Measurements from ENCODE around the gene SHB. TPM values are rescaled to one million over a fixed set of nuclear protein-coding genes. Genes with fewer than 3 reads are reported as not detected.

Gene SHB
- total and polyA plus RNA-seq, 2 of the 13 experiments (the other 11 are each of a cell fraction or from before 2014, with no cell fraction given) = 19.4 to 20.7 TPM

DNA sequence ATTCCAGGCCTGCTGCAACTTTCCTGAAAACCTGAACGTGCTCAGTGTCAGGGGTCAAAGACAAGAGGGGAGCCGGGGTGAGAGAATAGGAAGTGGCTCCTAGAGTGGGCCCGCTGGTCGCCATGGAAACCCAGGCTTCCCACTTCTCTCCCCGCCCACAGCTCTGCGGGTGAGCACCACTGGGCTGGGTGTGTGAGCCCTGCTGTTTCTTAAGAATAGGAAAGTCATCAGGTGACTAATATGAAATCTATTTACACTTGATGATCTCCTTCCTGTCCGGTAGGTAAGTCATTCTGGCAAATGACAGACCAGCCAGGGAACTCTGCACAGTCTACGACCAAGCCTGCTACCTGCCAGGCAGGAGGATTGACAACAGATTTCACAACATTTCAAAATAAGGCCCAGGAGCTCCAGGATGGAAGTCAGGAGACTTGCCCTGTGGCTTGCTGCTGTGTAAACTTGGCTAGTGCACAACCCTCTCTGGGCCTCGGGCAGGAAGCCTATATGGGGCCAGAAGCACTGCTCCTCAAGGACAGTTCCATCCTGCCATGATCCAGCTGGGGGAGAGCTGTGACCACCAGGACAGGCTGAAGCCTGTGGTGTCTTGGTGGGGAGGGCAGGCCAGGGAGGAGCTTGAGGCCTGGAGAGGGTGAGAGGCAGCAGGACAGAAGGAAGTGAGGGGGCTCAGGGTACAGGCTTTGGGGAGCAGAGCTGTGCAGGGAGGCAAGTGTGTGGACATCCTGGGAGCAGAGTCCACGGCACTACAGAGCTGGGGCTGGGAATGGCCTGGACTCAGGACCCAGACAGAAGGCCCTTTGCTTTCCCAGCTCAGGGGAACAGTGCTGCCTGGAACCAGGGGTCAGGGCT, 60.6 kb downstream of the SHB start (continued):
- TF ChIP-seq, protein P1, sequence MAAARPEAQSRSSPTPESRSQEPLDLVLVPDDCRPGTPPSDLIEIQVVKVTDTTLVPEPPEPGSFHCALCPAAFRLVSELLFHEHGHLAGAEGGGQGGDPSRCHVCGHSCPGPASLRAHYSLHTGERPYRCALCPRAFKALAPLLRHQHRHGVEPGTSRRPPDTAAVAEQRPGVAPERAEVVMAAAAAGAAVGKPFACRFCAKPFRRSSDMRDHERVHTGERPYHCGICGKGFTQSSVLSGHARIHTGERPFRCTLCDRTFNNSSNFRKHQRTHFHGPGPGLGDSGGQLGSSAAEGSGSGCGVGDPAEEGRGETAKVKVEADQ (CRISPR knock-in tag; IDR thresholded peaks at IDR 0.05; ENCODE audit: borderline replicate concordance) = peak; percentile 53; the same call in 1 of the 2 replicates
- peak; percentile 1; the same call in 1 of the 2 replicates for TF ChIP-seq ZNF556 (CRISPR knock-in tag; IDR thresholded peaks at IDR 0.05; ENCODE audit: borderline replicate concordance)
- TF ChIP-seq HMG20A (CRISPR knock-in tag; IDR thresholded peaks at IDR 0.05; ENCODE audit: borderline replicate concordance) = peak; percentile 64; the same call in 1 of the 2 replicates
- TF ChIP-seq, protein P2, sequence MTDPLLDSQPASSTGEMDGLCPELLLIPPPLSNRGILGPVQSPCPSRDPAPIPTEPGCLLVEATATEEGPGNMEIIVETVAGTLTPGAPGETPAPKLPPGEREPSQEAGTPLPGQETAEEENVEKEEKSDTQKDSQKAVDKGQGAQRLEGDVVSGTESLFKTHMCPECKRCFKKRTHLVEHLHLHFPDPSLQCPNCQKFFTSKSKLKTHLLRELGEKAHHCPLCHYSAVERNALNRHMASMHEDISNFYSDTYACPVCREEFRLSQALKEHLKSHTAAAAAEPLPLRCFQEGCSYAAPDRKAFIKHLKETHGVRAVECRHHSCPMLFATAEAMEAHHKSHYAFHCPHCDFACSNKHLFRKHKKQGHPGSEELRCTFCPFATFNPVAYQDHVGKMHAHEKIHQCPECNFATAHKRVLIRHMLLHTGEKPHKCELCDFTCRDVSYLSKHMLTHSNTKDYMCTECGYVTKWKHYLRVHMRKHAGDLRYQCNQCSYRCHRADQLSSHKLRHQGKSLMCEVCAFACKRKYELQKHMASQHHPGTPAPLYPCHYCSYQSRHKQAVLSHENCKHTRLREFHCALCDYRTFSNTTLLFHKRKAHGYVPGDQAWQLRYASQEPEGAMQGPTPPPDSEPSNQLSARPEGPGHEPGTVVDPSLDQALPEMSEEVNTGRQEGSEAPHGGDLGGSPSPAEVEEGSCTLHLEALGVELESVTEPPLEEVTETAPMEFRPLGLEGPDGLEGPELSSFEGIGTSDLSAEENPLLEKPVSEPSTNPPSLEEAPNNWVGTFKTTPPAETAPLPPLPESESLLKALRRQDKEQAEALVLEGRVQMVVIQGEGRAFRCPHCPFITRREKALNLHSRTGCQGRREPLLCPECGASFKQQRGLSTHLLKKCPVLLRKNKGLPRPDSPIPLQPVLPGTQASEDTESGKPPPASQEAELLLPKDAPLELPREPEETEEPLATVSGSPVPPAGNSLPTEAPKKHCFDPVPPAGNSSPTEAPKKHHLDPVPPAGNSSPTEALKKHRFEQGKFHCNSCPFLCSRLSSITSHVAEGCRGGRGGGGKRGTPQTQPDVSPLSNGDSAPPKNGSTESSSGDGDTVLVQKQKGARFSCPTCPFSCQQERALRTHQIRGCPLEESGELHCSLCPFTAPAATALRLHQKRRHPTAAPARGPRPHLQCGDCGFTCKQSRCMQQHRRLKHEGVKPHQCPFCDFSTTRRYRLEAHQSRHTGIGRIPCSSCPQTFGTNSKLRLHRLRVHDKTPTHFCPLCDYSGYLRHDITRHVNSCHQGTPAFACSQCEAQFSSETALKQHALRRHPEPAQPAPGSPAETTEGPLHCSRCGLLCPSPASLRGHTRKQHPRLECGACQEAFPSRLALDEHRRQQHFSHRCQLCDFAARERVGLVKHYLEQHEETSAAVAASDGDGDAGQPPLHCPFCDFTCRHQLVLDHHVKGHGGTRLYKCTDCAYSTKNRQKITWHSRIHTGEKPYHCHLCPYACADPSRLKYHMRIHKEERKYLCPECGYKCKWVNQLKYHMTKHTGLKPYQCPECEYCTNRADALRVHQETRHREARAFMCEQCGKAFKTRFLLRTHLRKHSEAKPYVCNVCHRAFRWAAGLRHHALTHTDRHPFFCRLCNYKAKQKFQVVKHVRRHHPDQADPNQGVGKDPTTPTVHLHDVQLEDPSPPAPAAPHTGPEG (CRISPR knock-in tag; IDR thresholded peaks at IDR 0.05) = no peak
- TF ChIP-seq NR3C1 (CRISPR knock-in tag; IDR thresholded peaks at IDR 0.05) = no peak
- TF ChIP-seq DNMT1 (CRISPR knock-in tag; IDR thresholded peaks at IDR 0.05) = 0 out of 2 replicates have a peak, but pooled peaks have one; percentile 48
- TF ChIP-seq, protein P3, sequence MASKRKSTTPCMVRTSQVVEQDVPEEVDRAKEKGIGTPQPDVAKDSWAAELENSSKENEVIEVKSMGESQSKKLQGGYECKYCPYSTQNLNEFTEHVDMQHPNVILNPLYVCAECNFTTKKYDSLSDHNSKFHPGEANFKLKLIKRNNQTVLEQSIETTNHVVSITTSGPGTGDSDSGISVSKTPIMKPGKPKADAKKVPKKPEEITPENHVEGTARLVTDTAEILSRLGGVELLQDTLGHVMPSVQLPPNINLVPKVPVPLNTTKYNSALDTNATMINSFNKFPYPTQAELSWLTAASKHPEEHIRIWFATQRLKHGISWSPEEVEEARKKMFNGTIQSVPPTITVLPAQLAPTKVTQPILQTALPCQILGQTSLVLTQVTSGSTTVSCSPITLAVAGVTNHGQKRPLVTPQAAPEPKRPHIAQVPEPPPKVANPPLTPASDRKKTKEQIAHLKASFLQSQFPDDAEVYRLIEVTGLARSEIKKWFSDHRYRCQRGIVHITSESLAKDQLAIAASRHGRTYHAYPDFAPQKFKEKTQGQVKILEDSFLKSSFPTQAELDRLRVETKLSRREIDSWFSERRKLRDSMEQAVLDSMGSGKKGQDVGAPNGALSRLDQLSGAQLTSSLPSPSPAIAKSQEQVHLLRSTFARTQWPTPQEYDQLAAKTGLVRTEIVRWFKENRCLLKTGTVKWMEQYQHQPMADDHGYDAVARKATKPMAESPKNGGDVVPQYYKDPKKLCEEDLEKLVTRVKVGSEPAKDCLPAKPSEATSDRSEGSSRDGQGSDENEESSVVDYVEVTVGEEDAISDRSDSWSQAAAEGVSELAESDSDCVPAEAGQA (IDR thresholded peaks at IDR 0.05; ENCODE audit: low read depth) = 0 out of 2 replicates have a peak, but pooled peaks have one; percentile 9
- TF ChIP-seq, protein P3 (CRISPR knock-in tag; IDR thresholded peaks at IDR 0.05; ENCODE audit: borderline replicate concordance) = no peak
- TF ChIP-seq, protein P4, sequence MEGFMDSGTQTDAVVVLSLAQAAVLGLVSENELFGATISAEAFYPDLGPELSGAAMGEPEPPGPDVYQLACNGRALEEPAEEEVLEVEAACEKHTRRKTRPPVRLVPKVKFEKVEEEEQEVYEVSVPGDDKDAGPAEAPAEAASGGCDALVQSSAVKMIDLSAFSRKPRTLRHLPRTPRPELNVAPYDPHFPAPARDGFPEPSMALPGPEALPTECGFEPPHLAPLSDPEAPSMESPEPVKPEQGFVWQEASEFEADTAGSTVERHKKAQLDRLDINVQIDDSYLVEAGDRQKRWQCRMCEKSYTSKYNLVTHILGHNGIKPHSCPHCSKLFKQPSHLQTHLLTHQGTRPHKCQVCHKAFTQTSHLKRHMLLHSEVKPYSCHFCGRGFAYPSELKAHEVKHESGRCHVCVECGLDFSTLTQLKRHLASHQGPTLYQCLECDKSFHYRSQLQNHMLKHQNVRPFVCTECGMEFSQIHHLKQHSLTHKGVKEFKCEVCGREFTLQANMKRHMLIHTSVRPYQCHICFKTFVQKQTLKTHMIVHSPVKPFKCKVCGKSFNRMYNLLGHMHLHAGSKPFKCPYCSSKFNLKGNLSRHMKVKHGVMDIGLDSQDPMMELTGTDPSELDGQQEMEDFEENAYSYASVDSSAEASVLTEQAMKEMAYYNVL (CRISPR knock-in tag; IDR thresholded peaks at IDR 0.05; ENCODE audit: borderline replicate concordance) = no peak
- no peak for TF ChIP-seq ZNF441 (CRISPR knock-in tag; IDR thresholded peaks at IDR 0.05; ENCODE audit: borderline replicate concordance)
- TF ChIP-seq ZNF616 (CRISPR knock-in tag; IDR thresholded peaks at IDR 0.05; ENCODE audit: low read depth) = no peak
- 0 out of 2 replicates have a peak, but pooled peaks have one; percentile 25 for TF ChIP-seq SAFB2 (CRISPR knock-in tag; IDR thresholded peaks at IDR 0.05; ENCODE audit: borderline replicate concordance, low read depth)

All from HepG2 (cell line).